ENCODE results near the gene POLE2. TPM values are rescaled to one million over a fixed set of nuclear protein-coding genes. Genes with fewer than 3 reads are reported as not detected.

POLE2 gene
- total RNA-seq, 1 donor from 2014 or later = 5.4 TPM

DNA sequence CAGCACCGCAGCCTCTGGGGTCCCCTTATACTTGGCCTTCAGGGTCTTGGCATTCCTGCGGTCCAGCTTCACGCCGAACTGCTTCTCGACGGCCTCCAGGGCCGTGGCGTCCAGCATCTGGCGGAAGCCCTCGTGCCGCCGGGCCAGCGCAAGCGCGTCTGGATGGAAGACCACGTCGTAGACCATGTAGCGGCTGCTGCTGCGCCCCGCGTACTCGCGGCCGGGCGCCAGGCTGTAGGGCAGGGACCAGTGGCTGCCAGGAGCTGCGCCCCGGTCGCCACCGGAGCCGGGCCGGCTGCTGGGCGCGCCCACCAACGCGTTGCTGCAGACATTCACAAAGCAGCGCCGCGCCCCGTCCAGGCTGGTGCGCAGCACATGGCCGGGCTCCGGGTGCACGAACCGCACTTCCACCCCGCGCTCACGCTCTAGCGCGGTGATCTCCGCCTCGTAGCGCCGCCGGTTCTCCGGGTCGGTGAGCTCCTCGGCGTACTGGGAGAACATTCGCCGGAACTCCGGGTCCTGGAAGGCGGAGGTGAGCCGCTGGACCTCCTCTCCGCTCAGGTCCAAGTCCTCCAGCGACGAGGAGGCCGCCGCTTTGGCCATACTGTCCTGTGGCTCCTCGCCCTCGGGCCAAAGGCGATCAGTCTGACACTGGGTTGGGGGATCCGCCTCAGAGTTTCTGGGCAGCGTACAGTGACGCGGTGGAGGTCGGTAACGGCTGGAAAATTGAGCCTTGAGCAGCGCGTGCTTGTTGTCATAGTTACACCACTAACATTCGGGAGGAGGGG lies 53.3 kb downstream of the POLE2 start, which contains the start of gene DNAAF2:
TSS of gene DNAAF2 (minus strand) at position 698 of the 788 bp plus-strand sequence. CDS start at position 603, 95 bp downstream.
- peak; percentile 14 to 78 for DNase-seq (ENCODE audit: low spot score in 2 of 2)
- intact Hi-C loops (cut with DNase I) = loop anchor here (1.0 to 5.0 kb wide), 4 partner anchors 14 to 598 kb away; partner anchors contain the start of genes KLHDC2, MGAT2, RPL36AL and SOS2

DNA sequence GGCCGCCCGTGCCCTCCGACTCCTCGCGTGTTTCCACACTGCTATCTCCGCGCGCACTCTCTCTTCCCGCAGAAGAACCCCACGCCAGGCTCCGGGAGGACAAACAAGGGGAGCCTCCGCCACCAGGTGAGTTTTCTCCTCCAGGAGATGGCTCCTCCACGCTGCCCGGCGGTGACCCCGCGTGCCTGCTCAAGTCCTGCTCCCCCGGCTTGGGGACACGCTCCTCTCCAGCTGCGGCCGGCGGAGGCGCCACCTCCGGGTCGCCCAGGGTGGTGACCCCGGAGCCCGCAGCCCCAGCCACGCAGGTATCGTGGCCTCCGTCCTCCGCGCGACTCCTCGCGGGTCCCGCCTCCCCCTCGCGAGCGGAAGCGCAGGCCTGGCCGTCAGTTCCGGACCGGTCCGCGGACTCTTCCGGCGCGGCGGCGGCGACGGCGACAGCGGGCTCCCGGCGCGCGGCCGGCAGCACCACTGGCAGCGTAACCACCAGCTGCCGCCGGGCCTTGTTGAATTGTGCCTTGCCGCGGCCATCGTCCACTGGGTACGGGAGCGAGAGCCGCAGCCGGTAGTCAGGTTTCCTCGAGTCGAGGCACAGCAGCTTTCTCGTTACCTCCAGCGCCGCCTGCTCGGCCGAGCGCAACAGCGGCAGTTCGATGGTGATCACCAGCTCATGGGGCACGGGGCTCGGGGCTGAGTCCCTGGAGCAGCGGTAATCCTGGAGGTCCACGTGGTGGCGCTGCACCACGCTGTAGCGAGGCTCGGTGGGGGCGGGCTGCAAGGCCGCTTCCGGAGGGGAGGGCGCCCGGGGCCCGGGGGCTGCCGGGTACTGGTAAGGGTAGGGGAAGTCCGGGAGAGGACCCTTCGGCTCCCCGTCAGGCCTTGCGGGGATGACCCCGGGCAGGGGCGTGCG lies 54.1 kb downstream of the POLE2 start:
- intact Hi-C loops (cut with DNase I) = loop anchor here (1.0 to 5.0 kb wide), 4 partner anchors 14 to 598 kb away; partner anchors contain the start of genes KLHDC2, MGAT2, RPL36AL and SOS2
- TF ChIP-seq, protein P1, sequence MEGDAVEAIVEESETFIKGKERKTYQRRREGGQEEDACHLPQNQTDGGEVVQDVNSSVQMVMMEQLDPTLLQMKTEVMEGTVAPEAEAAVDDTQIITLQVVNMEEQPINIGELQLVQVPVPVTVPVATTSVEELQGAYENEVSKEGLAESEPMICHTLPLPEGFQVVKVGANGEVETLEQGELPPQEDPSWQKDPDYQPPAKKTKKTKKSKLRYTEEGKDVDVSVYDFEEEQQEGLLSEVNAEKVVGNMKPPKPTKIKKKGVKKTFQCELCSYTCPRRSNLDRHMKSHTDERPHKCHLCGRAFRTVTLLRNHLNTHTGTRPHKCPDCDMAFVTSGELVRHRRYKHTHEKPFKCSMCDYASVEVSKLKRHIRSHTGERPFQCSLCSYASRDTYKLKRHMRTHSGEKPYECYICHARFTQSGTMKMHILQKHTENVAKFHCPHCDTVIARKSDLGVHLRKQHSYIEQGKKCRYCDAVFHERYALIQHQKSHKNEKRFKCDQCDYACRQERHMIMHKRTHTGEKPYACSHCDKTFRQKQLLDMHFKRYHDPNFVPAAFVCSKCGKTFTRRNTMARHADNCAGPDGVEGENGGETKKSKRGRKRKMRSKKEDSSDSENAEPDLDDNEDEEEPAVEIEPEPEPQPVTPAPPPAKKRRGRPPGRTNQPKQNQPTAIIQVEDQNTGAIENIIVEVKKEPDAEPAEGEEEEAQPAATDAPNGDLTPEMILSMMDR (IDR thresholded peaks at IDR 0.05) = peak; percentile 73 to 95 (median 76)
- Histone ChIP-seq H3K27me3 (no peaks in the 10 kb centered on the region), H3K27ac (peak overlapping the region; percentile 93 to 96), H3K4me3 (peak overlapping the region; percentile 54 to 79), H3K4me1 (peaks cover 0 to 7% of the 10 kb centered on the region in 2 donors), H3K36me3 (peaks cover 0 to 17% of the 10 kb centered on the region in 2 donors), H3K9me3 (no peaks in the 10 kb centered on the region)
- DNase-seq (ENCODE audit: low spot score in 2 of 2) = peak; percentile 72 to 96

More for the DNA sequence above, 53.3 kb downstream of the POLE2 start, which contains the start of gene DNAAF2:
- peak within 1 kb of the TSS; percentile 93 to 96 for H3K27ac ChIP-seq
- peak within 1 kb of the TSS; percentile 54 to 79 for H3K4me3 ChIP-seq
- peaks cover 0 to 19% of the 10 kb centered on the region in 2 donors for H3K36me3 ChIP-seq
- H3K4me1 ChIP-seq = peaks cover 0 to 7% of the 10 kb centered on the region in 2 donors
- no peaks in the 10 kb centered on the region for H3K9me3 ChIP-seq
- TF ChIP-seq, protein P1 (IDR thresholded peaks at IDR 0.05) = no peak
- H3K27me3 ChIP-seq = no peaks in the 10 kb centered on the region

DNA sequence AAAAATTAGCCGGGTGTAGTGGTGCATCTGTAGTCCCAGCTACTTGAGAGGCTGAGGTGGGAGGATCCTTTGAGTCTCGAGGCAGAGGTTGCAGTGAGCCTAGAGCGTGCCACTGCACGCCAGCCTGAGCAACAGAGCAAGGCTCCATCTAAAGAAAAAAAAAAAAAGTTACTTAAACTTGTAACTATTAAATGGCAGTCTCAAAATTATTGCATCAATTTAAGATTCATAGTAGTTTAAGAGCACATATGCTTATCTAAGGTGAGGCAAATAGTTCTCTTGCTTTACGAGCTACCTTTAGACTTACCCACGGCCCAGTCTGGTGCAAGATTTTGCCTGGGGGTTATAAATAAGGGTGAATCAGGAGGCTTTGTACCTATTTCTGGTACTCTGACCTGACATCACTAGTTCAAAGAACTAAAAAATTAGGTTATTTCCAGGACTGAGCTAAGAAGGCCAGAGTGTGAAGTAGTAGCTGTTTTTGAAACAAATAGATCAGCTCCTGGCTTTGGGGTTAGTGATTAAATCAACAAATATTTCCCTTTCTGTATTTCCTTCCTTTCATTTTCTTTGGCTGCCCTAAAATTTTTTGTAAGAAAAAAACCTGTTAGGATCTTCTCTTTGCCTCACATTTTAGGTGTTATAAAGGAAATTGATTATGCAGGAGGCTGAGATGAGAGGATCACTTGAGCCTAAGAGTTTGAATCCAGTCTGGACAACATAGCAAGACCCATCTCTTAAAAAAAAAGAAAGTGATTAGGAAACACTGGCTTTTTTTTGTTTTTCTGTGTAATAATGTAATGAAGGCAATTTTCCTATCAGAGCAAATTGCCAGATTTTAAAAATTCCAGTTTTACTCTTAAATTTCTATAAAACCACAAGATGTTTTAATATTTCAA lies 63.8 kb downstream of the POLE2 start:
- Histone ChIP-seq H3K4me1 (peaks cover 5 to 23% of the 10 kb centered on the region in 2 donors), H3K27me3 (no peaks in the 10 kb centered on the region), H3K4me3 (no peak overlapping the region), H3K36me3 (peaks cover 3 to 5% of the 10 kb centered on the region in 2 donors), H3K27ac (peak overlapping the region; percentile 14 to 26), H3K9me3 (no peaks in the 10 kb centered on the region)
- TF ChIP-seq, protein P1 (IDR thresholded peaks at IDR 0.05) = no peak
- no peak for DNase-seq (ENCODE audit: low spot score in 2 of 2)
- intact Hi-C loops (cut with DNase I) = loop anchor here (5.0 kb wide), 2 partner anchors 238 to 493 kb away; partner anchors contain the start of gene VCPKMT

DNA sequence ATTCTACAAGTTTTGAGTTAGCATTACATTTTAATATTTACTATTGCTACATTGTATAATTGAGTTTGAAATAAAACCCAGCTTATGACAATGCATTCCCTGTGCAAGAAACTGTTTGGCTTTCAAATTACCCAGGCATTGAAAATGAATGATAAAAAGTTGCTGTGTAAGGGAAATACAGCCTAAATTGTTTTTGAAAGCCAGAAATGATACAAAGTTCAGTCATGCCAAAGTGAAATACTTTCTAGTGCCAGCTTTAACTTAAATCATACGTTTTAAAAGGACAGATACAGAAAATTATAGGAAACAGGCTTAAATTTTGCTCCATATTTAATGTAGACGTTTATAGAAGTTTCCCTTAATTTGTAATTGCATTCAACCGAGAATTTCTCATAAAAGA lies 64.6 kb downstream of the POLE2 start:
- Histone ChIP-seq H3K27me3 (no peaks in the 10 kb centered on the region), H3K4me1 (peaks cover 6 to 29% of the 10 kb centered on the region in 2 donors), H3K27ac (no peak overlapping the region), H3K4me3 (peak overlapping the region in 1 of 2 donors; percentile 98), H3K36me3 (peaks cover 3 to 12% of the 10 kb centered on the region in 2 donors), H3K9me3 (no peaks in the 10 kb centered on the region)
- DNase-seq (ENCODE audit: low spot score in 2 of 2) = no peak
- intact Hi-C loops (cut with DNase I) = loop anchor here (5.0 kb wide), 2 partner anchors 239 to 494 kb away; partner anchors contain the start of gene VCPKMT
- TF ChIP-seq, protein P1 (IDR thresholded peaks at IDR 0.05) = no peak
